ENCODE data around the gene PRAMEF2. TPM values are rescaled to one million over a fixed set of nuclear protein-coding genes. Genes with fewer than 3 reads are reported as not detected.
"Not testable (repeated sequence)": the region's sequence is repeated elsewhere in the genome, so short reads cannot be mapped to it uniquely, and the experiment has no call there.

PRAMEF2 gene
- not detected for total RNA-seq

- DNase-seq (ENCODE audit: low read depth in 2 of 3, low spot score in 2 of 3), result not testable (repeated sequence)
Observed at GRCh38 chr1:12856786-12857185, at the start of gene PRAMEF2. Gene PRAMEF2, plus strand, starts transcription at chr1:12857086. Its CDS starts 1,924 bp downstream, at chr1:12859010.

- DNase-seq (ENCODE audit: low read depth in 2 of 3, low spot score in 2 of 3), result no peak
Observed at GRCh38 chr1:12809933-12810332, 47.0 kb upstream of the PRAMEF2 start.

- DNase-seq (ENCODE audit: low read depth in 2 of 3, low spot score in 2 of 3), result no peak
Observed at GRCh38 chr1:12810691-12811408, 46.0 kb upstream of the PRAMEF2 start.

GRCh38 chr1:12811409-12811784 lies 45.5 kb upstream of the PRAMEF2 start:
- no peak for DNase-seq (ENCODE audit: low read depth in 2 of 3, low spot score in 2 of 3)

GRCh38 chr1:12819061-12819460 lies 37.8 kb upstream of the PRAMEF2 start:
- DNase-seq (ENCODE audit: low read depth in 2 of 3, low spot score in 2 of 3), result not testable (repeated sequence)

GRCh38 chr1:12831310-12831709 lies 25.6 kb upstream of the PRAMEF2 start, which contains the start of gene PRAMEF11:
Gene PRAMEF11, minus strand, starts transcription at chr1:12831410. Its CDS starts 2,621 bp downstream, at chr1:12828789.
- DNase-seq (ENCODE audit: low read depth in 2 of 3, low spot score in 2 of 3), result not testable (repeated sequence)

GRCh38 chr1:12833251-12833650 lies 23.6 kb upstream of the PRAMEF2 start:
- DNase-seq (ENCODE audit: low read depth in 2 of 3, low spot score in 2 of 3), result not testable (repeated sequence)

- not testable (repeated sequence) for DNase-seq (ENCODE audit: low read depth in 2 of 3, low spot score in 2 of 3)
Observed at GRCh38 chr1:12848620-12849019, 8.3 kb upstream of the PRAMEF2 start, which contains the start of gene HNRNPCL1. Gene HNRNPCL1, minus strand, starts transcription at chr1:12848720. Its CDS starts 431 bp downstream, at chr1:12848289.

- DNase-seq (ENCODE audit: low read depth in 2 of 3, low spot score in 2 of 3), result no peak
Observed at GRCh38 chr1:12851779-12852178, 5.1 kb upstream of the PRAMEF2 start.

GRCh38 chr1:12863131-12863880 lies 6.4 kb downstream of the PRAMEF2 start:
- DNase-seq (ENCODE audit: low read depth in 2 of 3, low spot score in 2 of 3), result not testable (repeated sequence)

GRCh38 chr1:12878453-12878852 lies 21.6 kb downstream of the PRAMEF2 start:
- DNase-seq (ENCODE audit: low read depth in 2 of 3, low spot score in 2 of 3), result not testable (repeated sequence)

GRCh38 chr1:12886101-12886500 lies 29.2 kb downstream of the PRAMEF2 start, which contains the start of gene PRAMEF4:
Gene PRAMEF4, minus strand, starts transcription at chr1:12886201. Its CDS starts 2,807 bp downstream, at chr1:12883394.
- DNase-seq (ENCODE audit: low read depth in 2 of 3, low spot score in 2 of 3), result not testable (repeated sequence)

GRCh38 chr1:12898170-12898569 lies 41.3 kb downstream of the PRAMEF2 start, which contains the start of gene PRAMEF10:
Gene PRAMEF10, minus strand, starts transcription at chr1:12898270. Its CDS starts 2,423 bp downstream, at chr1:12895847.
- not testable (repeated sequence) for DNase-seq (ENCODE audit: low read depth in 2 of 3, low spot score in 2 of 3)

- DNase-seq (ENCODE audit: low read depth in 2 of 3, low spot score in 2 of 3), result not testable (repeated sequence)
Observed at GRCh38 chr1:12899186-12899585, 42.3 kb downstream of the PRAMEF2 start.

GRCh38 chr1:12903793-12904572 lies 47.1 kb downstream of the PRAMEF2 start:
- DNase-seq (ENCODE audit: low read depth in 2 of 3, low spot score in 2 of 3), result not testable (repeated sequence)

Other genes with a start within 250 kb of the PRAMEF2 start
- gene DHRS3, start 238.9 kb upstream of the PRAMEF2 start, total RNA-seq, result 7.3 TPM
- not detected for gene AADACL4, start 213.0 kb upstream of the PRAMEF2 start, total RNA-seq
- gene AADACL3, start 141.0 kb upstream of the PRAMEF2 start, total RNA-seq, result not detected
- not detected for gene CFAP107, start 110.9 kb upstream of the PRAMEF2 start, total RNA-seq
- gene PRAMEF12, start 83.3 kb upstream of the PRAMEF2 start, total RNA-seq, result not detected
- not detected for gene PRAMEF1, start 65.7 kb upstream of the PRAMEF2 start, total RNA-seq
- gene PRAMEF11, start 25.7 kb upstream of the PRAMEF2 start, total RNA-seq, result not detected
- not detected for gene HNRNPCL1, start 8.4 kb upstream of the PRAMEF2 start, total RNA-seq
- not detected for gene PRAMEF4, start 29.1 kb downstream of the PRAMEF2 start, total RNA-seq
- gene PRAMEF10, start 41.2 kb downstream of the PRAMEF2 start, total RNA-seq, result not detected
- not detected for gene PRAMEF7, start 59.5 kb downstream of the PRAMEF2 start, total RNA-seq
- not detected for gene PRAMEF6, start 90.5 kb downstream of the PRAMEF2 start, total RNA-seq
- not detected for gene PRAMEF27, start 199.5 kb downstream of the PRAMEF2 start, total RNA-seq
- not detected for gene HNRNPCL3, start 203.7 kb downstream of the PRAMEF2 start, total RNA-seq
- gene PRAMEF25, start 213.7 kb downstream of the PRAMEF2 start, total RNA-seq, result not detected

All from hematopoietic multipotent progenitor cell (in vitro differentiated cells).